ENCODE measurements around the gene DVL1.
"Not testable (repeated sequence)": the region's sequence is repeated elsewhere in the genome, so short reads cannot be mapped to it uniquely, and the experiment has no call there.

The DVL1 gene

DNA sequence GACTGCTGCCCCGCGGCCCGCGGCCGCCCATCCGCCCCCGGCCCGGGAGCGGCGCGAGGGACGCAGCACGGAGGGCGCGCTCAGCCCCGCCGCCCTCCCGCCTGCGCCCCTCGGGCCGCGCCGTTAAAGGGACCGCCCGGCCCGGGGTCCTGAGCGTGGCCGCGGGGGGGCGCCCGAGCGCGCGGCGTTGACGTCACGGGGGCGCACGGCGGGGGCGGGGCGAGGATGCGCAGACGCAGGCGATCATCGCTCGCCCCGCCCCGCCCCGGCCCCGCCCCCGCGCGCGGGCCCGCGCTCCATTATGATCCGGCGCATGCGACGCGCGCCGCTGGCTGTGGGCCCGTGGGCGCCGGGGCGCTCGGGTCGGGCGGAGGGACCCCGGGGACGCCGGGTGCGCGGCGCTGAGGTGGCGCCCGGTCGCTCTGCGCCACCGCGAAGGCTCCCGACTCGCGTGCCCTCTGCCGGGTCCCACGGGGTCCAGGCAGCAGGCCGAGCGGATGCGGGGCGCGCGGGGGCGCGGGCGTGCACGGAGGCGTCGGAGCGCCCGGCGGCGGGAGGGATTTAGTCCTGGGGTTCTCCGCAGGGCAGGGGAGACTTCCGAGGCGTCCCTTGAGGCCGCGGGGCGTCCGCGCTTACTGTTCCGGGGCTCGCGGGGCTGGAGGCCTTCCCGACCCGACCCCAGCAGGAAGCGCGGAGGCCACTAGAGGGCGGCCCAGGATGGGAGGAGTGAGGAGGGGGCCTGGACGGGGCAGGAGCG is at the start of gene DVL1:
DVL1 (minus strand) TSS at position 163 of the 757 bp plus-strand sequence. CDS start 353 bp downstream, outside the sequence.
- in situ Hi-C loops (cut with MboI; ENCODE audit: low sequenced_read_pairs): no loop called here

DNA sequence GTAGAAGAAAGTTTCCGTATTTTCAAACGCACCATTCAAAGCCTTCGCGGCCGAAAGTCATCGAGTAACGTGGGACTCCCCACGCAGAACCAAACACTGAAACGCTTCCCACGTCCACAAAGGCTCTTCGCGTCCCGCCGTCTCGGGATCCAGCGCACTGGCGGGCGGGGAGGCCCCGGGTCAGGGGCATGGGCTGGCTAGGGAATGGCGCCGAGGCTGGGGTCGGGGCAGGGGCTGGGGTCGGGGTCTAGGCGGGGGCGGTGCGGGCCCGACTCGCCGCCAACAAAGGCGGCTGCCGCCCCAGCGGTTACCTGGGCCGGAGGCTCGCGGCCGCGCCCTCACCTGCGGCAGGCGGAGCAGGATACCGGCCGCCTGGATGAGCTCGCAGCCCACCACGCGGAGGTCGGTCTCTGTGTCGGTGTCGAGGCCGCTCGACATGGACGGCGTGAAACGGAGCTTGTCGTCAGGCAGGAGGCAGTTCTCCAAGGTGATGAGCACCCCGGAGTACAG is 49.5 kb upstream of the DVL1 start:
- in situ Hi-C loops (cut with MboI; ENCODE audit: low sequenced_read_pairs): no loop called here

DNA sequence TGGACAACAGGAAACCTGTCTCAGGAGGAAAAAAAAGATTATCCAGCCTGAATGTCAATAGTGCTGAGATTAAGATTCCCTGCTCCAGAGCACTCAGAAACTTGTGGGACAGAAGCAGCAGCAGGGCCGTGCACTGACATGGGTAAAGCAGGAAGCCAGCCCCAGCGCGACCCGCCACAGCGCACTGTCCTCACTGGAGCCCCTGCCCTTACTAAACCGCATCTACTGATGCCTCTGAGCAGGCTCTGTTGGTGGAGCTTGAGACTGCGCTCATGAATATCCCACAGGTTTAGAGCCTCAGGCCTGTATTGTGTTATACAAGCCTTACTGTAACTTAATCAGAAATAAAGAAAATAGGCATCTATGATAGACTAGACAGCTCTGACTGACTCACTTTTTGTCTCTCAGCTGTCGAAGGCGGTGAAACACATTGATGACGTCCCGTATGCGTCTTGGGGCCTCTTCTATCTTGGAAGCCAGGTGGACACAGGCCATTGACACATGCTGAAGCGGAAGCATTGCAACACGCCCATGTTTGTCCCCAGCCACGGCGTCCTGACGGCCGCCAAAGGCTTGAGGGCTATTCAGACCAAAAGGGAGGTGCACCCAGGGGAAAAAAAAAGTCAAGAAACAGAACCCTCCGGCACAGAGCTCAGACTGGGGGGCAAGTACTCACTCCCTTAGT is 48.8 kb upstream of the DVL1 start:
- in situ Hi-C loops (cut with MboI; ENCODE audit: low sequenced_read_pairs): no loop called here

- in situ Hi-C loops (cut with MboI; ENCODE audit: low sequenced_read_pairs): no loop called here
These were observed 45.9 kb upstream of the DVL1 start for GRCh38 chr1:1395166-1395565.

GRCh38 chr1:1394116-1394515 is 44.9 kb upstream of the DVL1 start:
- in situ Hi-C loops (cut with MboI; ENCODE audit: low sequenced_read_pairs): no loop called here

DNA sequence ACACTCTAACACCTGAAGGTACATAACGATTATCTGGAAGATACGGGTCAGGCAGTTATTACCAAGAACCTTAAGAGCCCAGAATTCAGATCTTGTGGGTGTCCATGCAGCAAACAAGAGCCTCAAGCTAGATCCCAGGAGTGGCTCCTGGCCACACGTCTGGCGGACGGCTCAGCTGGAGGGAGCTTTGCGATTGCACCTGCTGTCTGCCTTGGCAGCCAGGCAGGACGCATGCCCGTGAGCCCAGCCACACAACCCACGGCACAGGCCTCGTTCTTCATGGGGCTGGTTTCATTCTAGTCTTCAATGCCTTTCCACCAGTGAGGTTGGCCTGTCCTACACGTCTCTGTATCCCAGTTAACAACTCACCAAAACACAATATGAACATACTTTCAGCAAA is 44.2 kb upstream of the DVL1 start:
- in situ Hi-C loops (cut with MboI; ENCODE audit: low sequenced_read_pairs): no loop called here

DNA sequence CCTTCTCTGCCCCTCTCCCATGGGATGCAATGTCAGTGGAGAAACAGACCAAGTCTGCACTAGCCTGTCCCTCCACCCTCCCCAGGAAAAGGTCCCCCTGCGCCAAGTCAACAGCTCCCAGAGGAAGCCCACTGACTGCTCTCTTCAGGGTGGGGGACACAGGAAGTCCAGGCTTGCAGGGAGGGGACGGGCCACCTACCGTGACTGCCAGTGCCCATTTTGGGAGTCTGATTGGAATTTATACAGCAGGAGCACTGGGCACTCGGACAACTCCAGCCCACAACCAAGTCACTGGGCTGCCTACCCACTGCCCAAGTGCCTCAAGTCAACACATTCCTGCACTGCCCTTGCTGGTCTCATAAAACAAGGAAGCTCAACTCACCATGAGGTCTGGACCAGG is 43.8 kb upstream of the DVL1 start:
- in situ Hi-C loops (cut with MboI; ENCODE audit: low sequenced_read_pairs): no loop called here

DNA sequence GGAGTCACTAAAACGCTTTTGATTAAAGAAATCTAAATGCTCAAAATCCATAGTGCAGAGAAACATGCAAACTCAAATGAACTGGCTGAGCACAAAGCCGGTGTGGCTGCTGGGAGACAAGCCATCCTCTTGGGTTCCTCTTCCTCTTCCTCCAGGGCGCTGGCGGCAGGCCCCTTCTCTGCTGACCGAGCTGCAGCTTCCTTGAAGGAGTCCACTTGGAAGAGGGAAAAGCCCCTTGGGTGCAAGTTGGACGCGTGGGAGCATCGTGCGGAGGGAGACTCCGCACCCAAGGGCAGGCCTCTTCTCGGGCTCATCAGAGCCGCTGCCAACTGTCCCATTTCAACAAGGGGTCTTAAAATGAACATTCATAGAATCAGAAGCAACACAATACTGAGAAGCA is 42.0 kb upstream of the DVL1 start:
- in situ Hi-C loops (cut with MboI; ENCODE audit: low sequenced_read_pairs): no loop called here

DNA sequence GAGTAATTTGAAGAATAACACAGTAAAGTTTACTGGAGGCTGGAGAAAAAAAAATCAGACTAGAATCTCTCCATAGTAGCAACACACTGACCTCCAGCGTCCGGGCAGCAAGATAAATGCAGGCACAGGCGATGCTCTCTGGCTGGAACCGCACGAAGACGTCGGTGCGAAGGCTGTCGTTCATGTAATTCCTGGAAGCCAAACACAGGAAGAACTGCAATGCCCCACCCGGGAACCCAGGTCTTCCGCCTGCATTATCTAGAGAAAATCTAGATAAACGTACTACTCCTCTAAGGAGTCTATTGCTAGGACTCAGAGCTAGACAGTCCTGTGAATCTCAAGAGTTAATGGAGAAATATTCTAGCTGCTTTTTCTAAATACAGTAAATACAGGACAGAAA is 41.5 kb upstream of the DVL1 start:
- in situ Hi-C loops (cut with MboI; ENCODE audit: low sequenced_read_pairs): no loop called here

GRCh38 chr1:1388078-1388472 is 38.9 kb upstream of the DVL1 start:
- in situ Hi-C loops (cut with MboI; ENCODE audit: low sequenced_read_pairs): no loop called here

GRCh38 chr1:1387098-1388077 is 38.2 kb upstream of the DVL1 start:
- in situ Hi-C loops (cut with MboI; ENCODE audit: low sequenced_read_pairs): no loop called here

GRCh38 chr1:1385931-1386330 is 36.7 kb upstream of the DVL1 start:
- in situ Hi-C loops (cut with MboI; ENCODE audit: low sequenced_read_pairs): no loop called here

DNA sequence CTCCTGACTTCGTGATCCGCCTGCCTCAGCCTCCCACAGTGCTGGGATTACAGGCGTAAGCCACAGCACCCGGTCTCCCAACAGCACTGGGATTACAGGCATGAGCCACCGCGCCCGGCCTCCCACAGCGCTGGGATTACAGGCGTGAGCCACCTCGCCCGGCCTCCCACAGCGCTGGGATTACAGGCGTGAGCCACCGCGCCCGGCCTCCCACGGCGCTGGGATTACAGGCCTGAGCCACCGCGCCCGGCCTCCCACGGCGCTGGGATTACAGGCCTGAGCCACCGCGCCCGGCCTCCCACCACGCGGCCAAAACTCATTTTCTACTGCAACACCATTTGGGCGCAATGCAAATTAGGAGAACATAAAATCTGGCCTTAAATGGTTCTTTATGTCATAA is 36.1 kb upstream of the DVL1 start:
- in situ Hi-C loops (cut with MboI; ENCODE audit: low sequenced_read_pairs): not testable (repeated sequence)

- in situ Hi-C loops (cut with MboI; ENCODE audit: low sequenced_read_pairs): no loop called here
These were observed 32.1 kb upstream of the DVL1 start for GRCh38 chr1:1381294-1381693.

DNA sequence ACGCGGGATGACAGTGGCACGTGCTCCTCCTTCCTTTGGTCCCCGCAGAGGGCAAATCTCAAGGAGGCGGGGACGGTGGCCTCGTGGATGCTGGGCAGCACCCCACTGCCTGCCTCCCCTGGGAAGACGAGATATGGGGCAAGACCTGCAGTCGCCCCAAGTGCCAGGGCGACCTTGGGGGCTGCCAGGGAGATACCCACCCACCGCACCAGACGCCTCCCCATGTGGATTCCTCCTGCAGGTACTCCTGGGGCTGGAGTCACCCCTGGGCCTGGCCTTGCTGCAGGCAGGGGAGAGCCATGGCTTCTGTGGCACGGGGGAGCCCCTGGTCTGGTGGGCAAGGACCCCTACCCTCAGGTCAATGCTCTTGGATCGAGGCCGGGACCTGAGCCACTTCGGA is 31.6 kb upstream of the DVL1 start:
- in situ Hi-C loops (cut with MboI; ENCODE audit: low sequenced_read_pairs): no loop called here

DNA sequence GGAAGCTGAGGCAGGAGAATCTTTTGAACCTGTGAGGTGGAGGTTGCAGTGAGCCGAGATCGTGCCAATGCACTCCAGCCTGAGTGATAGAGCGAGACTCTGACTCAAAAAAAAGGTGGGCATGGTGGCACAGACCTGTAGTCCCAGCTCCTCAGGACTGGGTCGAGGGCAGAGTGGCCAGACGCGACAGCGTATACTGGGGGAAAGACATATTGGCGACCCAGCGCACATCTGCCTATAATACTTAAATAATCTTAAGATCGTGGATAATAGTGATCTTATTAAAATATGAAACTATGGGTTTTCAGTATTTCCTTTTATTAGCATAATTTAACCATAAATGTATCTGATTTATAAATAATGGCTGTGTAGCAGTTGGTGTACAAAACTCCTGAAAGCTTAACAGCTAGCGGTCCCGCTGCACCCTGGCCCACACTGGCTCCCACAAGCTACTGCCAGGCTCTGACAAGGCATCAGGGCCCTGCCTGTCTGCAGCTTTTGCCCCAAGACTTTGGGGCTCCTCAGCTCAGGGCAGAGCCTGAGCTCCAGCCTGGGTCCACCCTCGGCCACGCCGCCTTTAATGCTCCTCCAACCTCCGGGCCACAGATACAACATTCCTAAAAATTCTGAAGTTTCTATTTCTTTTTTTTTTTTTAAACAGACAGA is 28.5 kb upstream of the DVL1 start:
- in situ Hi-C loops (cut with MboI; ENCODE audit: low sequenced_read_pairs): no loop called here

GRCh38 chr1:1376551-1377226 is 27.5 kb upstream of the DVL1 start:
- in situ Hi-C loops (cut with MboI; ENCODE audit: low sequenced_read_pairs): no loop called here

DNA sequence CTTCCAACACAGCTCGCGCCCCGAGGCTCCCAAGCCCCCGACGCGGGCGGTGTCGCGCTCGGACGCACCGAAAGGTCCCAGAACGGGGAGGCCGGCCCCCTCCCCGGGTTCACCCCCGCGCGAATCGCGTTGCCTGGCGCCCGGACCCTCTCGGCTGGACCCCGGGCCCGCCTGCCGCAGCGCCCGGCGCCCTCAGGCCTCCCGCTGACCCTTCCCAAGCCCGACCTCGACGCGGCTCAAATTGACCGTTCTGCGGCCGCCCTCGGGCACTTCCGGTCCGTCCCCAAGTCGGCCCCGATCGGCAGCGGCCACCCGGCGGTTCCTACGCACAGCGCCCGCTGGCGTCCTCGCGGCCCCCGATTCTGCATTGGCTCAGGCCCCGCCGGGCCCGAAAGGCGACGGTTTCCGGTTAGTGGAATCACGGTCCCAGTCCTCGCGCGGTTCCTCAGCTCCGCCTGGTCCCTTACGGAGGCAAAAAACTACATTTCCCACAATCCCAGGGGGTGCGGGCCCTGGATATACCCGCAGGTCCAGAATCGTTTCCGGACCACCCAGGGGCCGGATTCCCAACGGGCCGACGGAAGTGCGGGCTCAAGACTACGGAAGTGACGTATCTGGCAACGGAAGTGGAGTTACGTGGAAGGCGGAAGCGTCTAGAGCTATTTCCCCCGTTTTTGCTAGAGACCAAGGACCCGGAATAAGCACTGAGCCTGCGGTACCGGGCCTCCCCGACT is 25.9 kb upstream of the DVL1 start, which contains the start of gene AURKAIP1:
AURKAIP1 (minus strand) TSS at position 279 of the 734 bp plus-strand sequence. CDS start 451 bp downstream, outside the sequence.
- in situ Hi-C loops (cut with MboI; ENCODE audit: low sequenced_read_pairs): no loop called here

DNA sequence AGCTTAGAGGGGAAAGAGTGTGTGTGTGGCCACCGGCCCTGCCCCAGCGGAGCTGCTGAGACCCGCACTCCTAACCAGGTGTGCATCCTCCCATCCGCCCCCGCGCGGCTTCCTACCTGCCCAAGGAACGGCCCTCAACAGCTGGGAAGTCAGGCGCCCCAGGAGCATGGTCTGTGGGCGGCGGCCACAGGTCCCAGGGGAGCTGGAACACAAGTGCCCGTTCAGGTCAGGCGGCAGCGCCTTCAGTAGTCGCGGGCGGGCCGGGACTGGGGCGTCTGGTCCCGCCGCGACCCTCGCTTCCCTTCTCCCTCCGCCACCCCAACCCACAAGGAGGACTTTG is 25.3 kb upstream of the DVL1 start:
- in situ Hi-C loops (cut with MboI; ENCODE audit: low sequenced_read_pairs): no loop called here
